ENCODE results near the gene MYL3.

MYL3 gene

DNA sequence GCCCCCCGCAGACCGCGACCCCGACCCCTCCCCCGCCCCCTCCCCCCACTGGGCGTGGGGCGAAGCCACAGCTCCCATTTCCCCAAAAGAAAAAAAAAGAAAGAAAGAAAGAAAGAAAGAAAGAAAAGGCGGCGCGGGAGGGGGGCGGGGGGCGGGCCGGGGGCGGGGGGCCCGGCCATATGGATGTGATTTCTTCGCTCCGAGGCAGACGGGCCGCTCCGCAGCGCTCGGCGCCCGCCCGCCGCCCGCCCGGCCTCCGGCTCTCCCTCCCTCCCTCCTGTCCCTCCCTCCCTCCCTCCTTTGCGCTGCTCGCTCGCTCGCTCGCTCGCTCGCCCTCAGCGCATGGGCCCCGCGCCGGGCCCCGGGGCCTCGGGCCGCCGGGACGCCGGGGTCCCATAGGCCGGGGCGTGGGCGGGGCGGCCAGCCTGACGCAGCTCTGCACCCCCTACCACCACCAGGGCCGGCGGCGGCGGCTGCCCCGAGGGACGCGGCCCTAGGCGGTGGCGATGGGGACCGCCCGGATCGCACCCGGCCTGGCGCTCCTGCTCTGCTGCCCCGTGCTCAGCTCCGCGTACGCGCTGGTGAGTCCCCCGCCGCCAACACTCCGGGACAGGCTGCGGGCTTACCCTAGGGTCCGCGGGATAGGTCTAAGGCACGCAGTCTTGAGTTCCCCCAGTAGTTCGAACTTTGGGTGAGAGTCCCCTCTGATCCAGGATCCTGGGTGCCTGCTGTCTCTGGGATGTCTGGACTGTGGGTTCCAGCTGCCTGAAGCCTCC lies 20.0 kb upstream of the MYL3 start:
- ATAC-seq: no peak

DNA sequence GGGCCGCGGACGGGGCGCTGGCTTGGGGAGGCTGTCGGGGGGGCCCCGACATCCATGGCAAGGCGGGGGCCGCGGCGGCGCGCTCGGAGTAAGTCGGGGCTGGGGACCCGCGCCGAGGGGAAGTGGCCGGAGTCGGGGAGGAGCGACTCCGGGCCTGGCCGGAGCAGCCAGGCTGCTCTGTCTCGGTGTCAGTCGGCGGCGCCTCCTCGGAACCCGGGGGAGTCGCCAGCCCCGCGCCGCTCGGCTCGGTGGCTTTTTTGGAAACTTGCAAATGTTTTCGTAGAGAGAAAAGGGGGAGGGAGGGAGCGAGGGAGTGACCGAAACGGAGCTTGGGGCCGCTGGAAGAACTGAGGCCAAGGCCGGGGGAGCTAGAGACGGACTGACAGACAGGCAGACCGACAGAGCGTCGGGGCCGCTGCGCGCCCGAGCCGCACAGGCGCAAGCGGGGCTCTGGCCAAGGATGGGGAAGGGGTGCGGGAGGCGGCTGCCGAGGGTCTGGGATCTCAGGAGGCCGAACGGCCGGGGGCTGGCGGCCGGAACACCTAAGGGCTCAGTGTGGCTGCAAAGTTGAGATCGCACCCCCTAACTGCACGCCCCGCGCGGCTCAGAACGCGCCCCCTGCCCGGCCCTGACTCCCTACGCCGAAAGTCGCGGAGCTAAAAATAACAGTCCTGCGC lies 19.3 kb upstream of the MYL3 start:
- no peak for ATAC-seq

DNA sequence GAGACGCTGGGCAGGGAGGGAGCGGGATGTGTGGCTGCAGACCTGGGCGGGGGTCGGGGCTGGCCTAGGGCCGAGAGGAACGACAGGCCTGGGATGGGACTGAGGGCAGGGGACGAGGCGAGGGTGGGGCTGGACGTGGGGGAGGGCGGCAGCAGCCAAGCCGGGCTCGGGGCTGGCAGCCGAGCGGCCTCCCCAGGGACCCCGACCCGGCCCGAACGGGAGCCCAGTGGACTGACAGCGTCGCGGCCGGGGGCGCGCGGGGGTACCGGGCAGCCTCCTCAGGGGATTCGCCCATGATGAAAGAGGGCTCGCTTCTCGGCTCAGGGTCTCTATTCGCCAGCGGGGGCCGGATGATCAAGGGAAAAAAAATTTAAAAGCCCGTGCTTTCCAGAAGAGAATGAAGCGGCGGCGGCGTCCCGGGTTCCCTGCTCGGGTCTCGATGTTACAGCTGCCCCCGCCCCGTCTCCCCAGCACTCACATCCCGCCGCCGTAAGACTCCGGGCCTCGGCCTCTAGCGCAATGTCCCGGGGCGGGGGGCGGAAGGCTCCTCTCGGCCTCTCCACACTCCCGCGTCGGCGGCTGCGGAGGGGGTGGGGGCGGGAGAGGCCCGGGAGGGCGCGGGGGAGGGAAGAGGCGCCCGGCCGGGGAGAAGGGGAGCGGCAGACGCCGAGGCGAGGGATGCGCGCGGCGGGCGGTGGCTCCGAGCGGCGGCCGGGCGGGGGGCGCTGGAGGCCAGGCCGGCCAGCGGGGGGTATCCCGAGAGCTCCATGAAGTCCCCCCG lies 18.5 kb upstream of the MYL3 start:
- ATAC-seq: peak in 1 of 2 donors; percentile 12

DNA sequence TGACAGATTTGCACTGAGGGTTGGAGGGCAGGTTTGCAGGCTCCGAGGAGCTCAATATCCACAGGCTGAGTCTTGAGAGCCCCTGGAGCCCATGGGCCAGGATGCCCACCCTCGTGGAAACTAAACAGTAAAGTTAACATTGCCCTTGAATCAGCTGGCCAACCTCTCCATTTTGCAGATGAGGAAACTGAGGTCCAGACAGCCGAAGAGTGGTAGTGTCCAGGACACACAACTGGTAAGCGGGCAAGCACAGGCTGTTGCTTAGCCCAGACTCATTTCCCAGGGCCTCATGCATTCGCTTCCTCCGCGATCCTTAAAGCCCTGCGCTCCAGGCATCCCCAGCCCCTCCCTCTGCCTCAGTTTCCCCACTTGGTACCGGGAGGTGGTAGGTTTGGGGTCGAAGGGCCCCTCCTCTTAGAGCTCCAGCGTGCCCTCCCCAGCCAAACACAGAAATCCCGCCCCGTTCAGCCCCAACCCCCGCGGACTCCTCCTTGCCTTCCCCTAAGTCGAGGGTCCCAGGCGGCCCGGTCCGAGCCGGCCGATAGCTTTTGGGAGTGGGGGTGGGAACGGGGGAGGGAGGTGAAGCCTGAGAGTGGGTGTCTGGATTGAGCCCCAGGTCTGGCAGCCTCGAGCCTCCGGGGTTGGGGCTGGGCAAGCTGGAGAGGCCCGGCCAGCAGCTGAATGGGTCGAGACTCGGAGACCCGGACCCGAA lies 17.8 kb upstream of the MYL3 start:
- ATAC-seq: no peak

DNA sequence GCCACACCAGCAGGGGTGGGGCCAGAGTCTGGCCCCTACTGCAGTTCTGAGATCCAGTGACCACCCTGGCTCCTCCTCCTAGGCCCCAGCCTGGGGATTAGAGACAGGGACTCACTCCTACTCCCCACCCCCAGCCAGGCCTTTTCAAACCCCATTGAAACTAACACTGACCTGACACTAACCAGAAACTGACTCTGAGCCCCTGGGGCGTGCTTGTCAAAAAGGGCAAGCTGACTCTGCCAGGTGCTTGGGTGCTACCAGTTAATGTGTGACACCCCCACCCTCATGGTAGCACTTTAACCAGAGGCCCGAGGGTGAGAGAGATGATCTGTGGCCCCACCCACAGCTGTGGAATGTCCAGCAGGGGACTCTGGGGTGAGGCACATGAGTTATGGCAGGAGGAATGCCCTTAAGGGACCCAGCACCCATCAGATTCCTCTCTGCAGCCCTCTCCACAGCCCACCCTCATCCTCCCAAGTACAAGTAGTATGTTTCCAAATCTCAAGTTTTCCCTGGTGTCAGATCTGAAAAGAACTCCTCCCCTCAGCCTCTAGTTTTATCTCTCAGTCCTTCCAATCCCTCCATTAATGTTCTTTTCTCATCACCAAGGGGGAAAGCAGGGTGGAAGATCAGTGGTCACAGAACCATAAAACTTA lies 15.7 kb upstream of the MYL3 start:
- no peak for ATAC-seq

DNA sequence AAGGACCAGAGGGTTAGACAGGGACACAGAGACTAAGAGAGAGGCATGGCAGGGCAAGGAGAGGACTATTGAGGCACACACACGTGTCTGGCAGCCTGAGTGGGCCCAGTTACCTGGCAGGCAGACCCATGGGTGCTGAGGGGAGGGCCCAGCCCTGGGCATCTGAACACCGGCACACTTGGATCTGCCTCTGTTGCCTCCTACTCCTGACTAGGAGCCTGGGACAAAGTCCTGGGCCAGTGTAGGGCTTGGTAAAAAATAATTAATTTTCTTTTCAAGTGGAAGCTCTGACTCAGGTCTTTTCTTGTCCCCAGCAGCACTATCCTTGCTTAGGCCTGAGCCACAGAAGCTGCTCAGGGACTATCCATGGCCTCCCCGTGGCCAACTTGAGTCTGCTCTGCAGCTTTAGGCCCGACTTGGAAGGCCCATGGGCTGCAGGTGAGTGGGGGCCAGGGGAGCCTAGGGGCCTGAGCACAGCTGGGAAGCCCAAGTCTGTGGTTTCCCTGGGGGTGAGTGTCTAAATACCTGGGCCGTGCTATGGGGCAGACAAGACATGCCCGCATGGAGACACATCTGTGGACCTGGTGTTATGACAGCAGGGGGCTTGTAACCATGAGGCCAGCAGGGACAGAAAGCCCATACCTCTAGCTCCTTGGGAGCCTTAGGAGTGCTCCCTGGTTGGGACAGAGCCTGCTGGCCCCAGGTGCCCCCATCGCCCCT lies 14.3 kb upstream of the MYL3 start, which contains the start of gene PTH1R:
Gene PTH1R (plus strand): TSS at position 316 of the 720 bp plus-strand sequence. CDS start 5,839 bp downstream, outside the sequence.
- no peak for ATAC-seq

DNA sequence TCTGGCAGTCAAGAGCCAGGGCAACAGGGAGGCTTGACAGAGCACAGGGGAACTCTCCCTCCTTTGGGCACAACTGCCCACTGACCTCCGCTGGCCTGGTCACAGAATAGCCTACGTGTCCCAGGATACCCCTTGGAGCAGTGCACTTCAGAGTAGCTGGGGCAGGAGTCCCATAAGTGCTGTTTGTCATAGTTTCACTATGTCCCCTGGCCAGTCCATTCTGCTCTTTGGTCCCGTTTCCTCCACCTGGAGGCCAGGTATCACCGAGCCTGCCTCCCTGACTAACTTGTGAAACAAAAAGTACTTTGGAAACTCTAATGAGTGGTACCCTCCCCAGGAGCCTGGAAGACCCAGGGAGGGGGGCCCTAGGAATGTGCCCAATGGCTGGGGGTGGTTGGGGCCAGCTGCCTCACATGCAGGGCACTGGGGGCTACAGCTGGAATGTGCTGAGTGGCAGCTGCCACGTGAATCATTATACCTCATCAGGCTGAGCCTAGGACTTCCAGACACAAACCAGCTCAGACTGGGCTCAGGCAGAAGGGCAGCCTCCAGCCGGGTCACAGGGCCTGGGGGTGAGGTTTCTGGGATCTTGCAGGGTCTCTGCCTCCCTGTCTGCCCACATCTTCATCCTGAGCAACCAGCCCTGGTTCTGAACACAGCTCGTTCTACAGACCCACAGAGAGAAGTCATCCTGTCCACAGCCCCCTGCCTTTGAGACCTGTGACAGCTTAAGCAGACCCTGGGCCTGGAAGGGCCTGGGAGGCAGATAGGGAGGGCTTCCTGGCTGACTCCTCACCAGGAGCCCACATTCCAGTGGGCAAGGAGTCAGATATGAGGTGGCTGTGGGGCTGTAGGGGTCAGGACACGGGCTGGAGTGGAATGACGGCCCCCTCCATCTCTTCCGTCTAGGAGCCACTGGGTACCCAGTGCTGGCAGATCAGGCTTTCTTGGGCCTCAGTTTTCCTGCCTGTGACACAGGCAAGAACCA lies 13.4 kb upstream of the MYL3 start:
- ATAC-seq: no peak

DNA sequence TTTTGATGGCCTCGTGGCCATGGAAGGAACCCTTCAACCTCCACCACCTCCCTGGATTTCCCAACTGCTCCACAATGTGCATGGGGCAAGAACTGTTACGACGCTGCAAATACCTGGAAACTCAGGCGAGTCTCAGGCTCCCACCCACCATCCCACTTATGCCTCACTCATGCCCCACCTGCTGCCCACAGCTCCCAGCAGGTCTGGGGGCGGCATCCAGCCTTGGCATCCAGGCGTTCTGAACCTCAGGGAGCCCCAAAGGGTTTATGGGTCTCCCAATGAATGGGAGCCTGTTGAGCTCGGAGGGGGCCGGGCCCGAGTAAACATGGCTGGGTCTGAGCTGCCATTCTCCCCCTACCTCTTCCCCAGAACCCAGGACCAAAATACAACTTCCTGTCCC lies 12.3 kb upstream of the MYL3 start:
- ATAC-seq: no peak

DNA sequence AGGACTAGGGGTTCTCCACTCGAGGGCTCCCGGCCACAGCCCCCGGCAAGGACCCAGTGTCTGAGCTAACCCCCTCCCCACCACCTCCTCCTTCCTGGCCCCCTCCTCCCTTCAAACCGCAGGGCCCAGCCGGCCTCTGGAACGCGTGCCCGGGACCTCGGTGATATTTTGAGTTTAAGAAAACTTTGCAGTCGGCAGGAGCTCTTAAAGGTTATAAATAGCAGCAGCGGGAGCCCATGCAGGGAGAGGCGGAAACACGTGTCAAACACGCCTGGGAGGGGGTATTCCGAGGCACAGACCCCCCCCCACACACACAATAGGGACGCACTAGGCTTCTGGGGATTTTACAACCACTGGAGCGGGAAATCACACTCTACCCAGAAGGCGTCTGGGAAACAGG lies 11.2 kb upstream of the MYL3 start:
- no peak for ATAC-seq

DNA sequence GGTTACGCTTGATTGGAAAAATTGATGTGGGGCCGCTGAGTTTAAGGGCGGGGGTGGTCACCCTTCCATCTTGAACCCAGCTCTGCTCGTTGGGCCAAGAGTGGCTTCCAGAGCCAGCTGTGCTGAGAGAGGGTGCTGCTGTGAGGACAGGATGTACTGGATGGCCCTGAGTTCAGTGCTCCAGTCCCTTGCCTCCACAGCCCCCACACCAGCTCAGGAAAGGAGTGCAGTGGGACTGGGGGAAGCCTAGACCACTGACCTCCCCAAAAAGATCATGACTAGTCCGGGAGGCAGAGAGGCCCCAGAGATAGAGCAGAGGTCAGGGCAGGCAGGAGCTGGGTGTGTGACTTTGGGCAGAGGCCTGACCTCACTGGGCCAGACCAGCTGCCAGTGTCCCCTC lies 10.3 kb upstream of the MYL3 start:
- ATAC-seq: no peak

DNA sequence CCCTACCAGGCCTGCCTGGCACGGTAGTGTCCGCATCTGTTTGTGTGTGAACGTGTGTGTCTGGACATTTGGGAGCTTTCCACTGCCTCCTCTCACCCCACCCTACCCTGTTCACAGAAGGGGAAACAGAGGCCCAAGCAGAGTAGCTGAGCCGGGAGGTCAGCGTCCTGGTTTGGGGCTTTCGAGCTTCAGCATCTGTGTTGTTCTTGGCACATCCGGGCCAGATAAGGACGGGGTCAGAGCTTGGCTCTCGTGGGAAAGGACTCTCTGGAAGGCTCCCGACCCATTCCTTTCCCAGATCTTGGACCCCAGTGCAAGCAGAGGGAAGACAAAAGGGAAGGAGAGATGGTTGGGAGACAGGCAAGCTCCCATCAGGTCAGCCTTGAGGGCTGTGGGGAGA lies 8.0 kb upstream of the MYL3 start:
- no peak for ATAC-seq

DNA sequence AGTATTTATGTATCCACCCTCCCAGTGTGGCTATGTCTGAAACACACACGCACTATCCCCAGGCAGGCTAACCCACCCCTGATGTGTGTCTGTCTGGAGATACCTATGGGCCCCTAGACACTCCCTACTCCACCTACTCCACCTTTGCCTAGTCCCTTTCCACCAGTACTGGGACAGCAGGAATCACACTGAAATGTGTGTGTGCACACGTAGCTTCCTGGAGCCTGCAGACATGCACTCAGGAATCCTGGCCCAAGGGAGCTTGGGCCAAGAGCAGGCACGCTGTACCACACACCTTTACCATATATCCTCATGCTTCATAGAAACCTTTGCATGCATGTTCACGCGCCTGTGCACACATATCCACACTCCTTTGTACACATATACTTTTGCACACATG lies 7.4 kb upstream of the MYL3 start:
- ATAC-seq: no peak

DNA sequence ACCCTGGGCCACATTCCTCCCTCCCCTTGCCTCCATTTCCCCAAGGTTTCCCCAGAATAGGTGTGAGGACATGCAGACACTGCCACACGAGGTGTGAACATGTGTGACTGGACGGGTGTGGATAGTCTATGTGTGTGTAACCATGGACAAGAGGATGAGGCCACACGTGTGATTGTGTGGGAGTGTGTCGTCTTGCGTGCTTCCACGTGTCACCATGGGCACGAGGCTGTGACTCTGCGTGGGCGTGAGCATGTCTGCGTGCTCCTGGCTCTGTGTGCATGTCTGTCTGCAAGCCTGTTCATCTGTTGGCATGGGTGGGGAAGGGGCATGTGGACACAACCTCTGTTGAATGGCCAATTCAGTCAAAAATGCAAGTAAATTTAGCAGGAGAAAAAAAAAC lies 6.2 kb upstream of the MYL3 start:
- no peak for ATAC-seq

DNA sequence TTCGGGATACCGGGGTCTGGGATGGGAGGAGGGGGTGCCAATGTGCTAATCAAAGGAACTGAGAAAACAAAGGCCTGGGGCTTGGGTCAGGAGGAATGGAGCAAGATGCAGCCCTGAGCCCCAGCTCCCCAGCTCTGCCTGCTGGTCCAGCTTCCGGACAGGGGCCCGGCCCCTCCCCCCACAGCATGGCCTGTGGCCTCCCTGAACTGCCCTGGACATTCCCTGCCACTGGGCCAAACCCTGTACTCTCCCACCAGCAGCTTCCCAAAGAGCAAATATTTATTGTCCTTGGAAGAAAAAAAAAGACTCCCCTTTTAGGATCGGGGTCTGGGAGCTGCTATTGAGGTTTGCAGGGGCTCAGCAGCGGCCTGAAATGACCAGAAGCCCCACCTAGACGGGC lies 5.7 kb upstream of the MYL3 start:
- no peak for ATAC-seq

DNA sequence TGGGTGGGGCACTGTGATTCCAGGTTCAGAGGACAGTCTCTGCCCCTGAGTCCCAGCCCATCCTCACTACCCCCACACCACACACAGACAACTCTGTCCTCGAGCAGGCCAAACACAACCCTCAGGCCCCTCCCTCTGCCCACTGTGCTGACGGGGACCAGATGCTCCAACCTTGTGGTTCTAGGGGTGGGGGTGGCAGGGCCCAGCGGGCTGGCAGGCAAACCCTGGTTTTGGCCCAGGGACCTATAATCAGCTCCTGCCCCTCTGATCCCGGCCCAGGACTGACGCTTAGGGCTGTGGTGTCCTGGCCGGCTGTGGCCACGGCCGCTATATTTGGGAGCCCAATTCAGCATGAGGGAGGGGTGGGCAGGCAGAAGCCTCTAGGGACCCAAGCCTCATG lies 5.0 kb upstream of the MYL3 start:
- no peak for ATAC-seq

DNA sequence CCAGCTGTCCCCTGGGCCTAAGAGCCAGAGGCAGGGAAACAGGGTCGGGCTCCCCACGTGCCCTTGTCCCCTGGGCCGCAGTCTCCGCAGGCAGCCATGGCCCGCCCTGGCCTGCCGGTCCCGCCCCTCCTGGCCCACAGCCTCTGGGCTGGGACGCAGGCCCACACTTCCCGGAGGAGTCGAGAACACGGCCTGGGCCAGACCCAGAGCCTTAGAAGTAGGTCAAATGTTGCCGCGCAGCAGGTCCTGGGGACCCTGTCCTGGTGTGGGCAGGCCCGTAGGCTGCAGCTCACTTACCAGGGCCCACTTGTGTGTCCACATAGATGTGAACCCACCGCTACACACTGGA lies 4.3 kb upstream of the MYL3 start:
- no peak for ATAC-seq

DNA sequence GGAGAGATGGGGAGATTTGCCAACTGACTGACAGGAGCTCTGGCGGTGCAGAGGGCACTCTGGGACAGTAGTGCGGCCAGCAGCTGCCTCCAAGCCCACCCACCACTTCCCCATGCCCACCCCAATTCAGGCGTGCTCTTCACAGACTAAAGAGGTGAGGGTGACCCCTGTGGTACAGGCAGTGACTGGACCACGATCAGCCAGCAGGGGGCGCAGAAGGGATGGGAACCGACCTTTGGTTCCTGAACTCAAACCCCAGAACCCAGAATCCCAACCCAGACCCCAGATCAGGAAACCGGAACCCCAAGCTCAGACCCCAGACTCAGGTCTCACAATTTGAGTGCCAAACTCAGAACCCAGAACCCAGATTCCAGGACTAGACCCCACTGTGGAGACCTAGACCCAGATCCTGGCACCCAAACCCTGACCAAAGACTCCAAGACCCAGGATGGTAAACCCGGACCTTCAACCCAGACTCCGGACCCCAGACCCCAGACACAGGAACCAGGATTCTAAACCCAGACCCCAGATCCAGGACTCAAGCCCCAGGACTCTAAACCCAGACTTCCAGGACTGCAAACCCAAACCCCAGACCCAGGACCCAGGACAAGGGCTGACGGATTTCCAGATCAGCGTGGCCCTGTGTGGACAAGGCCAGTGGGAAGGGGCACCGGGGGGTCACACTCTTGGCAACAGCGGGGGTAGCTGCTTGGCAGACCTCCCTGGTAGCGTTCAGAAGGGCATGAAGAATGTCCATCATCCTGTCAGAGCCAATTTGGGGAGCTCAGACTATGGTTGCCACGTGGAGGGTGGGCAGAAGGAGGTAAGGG lies 3.7 kb upstream of the MYL3 start:
- peak; percentile 65 to 69 for ATAC-seq

DNA sequence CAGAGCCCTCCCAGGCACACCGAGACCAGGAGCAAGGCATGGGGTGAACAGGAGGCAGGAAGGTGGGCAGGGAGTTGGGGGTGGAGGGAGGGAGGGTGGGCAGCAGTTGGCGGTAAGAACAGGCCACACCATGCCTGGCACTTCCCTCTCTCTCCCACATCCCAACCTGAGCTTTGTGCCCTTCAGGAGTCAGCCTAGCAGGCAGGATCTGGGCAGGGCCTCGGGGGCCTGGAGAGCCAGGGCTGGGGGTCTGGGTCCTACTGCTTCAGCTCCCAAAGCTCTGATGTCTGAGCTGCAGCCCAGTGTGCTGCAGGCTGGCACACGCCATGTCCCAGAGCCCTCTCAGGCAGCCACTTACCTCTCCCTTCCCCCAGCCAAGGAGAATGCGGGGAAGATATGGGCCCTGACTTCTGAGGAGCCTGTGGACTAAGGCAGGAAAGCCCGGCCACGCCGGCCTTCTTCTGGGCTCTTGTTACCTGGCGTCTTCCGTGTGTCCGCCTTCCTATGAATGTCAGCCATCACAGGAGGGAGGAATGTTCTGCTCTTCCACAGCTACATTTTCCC lies 2.9 kb upstream of the MYL3 start:
- ATAC-seq: no peak

DNA sequence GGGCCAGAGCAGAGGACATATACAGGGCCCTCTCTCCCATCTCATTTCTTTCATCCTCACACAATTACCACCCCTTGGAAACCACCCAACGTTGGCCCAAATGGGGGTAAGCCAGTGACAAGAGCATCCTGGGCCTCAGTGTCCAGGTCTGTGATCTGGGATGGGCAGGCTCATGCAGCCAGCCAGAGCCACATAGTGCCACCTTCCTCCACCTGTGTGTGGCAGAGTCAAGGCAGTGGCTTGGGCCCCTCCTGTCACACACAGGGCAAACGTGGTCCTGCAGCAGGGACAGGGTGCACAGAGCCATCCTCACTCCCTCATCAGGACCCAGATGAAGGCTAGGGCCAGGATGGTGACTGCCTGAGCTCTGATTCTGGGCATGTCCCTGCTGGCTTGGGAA lies 2.3 kb upstream of the MYL3 start:
- ATAC-seq: no peak

Measured in activated CD4-positive, CD25-positive, alpha-beta regulatory T cell treated with anti-CD3 and anti-CD28 coated beads, Interleukin-2, amount 50 U/mL, for 24 hours (primary cell).